GM21367 (cell line): ENCODE data around the gene PPHLN1.

Experiments
- ATAC-seq: cut with Tn5 transposase; IDR thresholded peaks from one replicate; pipeline ENCODE4 v1.9.1; 2021; ENCODE audit not compliant: unreplicated experiment

PPHLN1 gene, protein sequence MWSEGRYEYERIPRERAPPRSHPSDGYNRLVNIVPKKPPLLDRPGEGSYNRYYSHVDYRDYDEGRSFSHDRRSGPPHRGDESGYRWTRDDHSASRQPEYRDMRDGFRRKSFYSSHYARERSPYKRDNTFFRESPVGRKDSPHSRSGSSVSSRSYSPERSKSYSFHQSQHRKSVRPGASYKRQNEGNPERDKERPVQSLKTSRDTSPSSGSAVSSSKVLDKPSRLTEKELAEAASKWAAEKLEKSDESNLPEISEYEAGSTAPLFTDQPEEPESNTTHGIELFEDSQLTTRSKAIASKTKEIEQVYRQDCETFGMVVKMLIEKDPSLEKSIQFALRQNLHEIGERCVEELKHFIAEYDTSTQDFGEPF

DNA sequence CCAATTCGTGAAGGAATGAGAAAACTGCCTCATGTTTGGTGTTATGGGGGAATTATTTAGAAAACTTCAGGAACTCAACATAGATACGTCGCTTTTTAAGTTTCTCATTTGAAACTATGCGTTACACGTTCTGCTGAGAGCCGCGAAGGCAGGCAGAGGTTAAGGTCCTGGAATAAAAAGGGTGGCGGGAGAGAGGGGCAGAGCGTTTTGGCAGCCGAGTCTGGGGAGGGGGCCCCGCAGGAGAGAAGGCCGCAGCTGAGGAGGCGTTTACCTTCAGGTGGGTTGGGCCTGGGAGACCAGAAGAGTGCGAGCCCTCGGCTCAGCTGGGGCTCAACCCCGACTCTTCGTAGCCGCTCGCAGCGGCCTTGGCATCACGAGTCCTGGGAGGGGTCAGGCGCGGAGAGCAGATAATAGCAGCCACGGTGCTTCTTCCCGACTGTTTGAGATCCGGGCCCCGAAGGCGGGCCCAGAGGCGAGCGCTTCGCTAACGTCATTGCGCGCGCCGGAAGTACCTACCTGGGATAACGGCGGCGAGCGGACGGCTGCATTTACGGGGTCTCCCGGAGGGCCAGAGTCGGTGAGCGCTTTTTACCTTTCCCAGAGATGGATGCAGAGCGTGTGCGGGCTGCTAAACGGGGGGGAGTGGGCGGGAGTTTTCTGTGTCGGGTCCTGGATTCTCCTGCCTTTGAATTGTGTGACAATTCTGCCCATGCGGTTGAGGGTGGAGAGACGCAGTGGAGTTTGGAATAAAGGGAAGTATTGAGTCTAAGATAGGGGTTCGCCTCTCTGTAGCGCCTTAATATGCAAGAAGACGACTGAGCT, at the start of gene PPHLN1, which contains the start of gene ZCRB1:
PPHLN1 (plus strand) TSS at position 515 of the 822 bp plus-strand sequence. CDS start 9,736 bp downstream, outside the sequence.
ZCRB1 (minus strand) TSS at position 442 of the 822 bp plus-strand sequence. CDS start 1,992 bp downstream, outside the sequence.
- ATAC-seq, result peak; percentile 96

DNA sequence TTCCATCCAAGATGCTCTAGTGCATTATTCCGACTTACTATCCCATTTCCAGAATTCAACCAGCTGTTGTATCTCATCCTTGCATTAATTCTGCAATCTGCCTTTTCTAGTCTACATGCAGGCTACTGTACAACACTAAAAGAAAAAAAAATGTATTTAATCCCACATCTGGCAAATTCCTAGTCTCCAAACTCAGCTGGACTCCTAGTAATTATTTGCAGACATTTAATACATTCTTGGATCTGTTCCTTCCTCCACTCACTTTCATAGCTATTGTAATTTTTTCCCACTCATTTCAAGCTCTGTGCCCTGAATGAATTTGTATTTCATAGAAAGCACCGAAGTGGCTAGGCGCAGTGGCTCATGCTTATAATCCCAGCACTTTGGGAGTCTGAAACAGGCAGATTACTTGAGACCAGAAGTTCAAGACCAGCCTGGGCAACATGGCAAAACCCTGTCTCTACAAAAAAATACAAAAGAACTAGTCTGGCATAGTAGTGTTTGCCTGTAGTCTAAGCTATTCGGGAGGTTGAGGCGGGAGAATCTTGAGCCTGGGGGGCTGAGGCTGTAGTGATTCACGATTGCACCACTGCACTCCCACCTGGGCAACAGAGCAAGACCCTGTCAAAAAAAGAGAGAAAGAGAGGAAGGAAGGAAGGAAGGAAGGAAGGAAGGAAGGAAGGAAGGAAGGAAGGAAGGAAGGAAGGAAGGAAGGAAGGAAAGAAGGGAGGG, 48.4 kb upstream of the PPHLN1 start:
- no peak for ATAC-seq

DNA sequence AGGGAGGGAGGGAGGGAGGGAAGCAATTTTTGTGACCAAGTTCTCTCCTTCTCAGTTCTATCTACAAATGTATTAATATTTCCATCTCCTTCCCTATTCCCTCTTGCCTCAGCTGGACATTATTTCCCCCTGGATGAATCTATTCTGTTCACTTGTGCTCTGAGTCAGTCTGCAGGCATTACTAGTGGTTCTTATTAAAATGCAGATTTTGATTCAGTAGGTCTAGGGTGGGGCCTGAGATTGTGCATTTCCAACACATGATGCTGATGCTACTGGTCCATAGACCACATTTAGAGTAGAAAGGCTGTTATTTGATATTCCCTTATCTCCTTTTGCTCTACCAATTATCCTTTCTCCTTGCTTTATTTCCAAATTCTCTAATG, 47.8 kb upstream of the PPHLN1 start:
- ATAC-seq, result no peak

DNA sequence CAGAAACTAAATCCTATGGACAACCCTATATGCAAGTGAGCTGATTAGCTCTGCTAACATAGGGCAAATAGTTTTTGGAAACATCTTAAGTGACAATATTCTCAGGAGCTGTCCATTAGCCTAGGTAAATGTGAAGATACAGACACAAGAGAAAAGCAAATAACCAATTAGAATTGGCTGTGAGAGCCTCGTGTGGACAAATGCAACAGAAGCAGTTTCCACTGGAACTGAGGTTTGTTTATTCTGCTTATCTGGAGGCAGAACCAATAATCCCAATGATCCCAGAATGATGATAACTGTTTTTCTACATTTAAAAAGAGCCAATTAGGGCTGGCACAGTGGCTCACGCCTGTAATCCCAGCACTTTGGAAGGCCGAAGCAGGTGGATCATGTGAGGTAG, 44.7 kb upstream of the PPHLN1 start:
- ATAC-seq, result no peak

DNA sequence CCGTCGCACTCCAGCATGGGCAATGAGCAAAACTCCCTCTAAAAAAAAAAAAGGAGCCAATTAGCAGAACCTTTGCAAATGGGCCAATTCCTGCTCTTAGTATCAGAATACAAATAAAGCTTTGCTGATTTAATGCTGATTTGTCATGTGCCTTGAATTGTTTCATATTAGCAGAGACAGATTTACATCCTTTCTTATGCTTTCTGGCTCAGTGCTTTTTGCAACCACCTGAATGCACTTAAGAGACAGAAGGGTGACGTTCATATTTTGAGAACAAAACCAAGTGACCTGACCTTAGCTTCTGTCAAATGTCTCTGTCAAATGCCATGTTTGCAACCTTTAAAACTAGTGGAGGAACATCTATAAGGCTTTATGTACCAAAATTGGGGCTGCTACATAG, 44.1 kb upstream of the PPHLN1 start:
- no peak for ATAC-seq

DNA sequence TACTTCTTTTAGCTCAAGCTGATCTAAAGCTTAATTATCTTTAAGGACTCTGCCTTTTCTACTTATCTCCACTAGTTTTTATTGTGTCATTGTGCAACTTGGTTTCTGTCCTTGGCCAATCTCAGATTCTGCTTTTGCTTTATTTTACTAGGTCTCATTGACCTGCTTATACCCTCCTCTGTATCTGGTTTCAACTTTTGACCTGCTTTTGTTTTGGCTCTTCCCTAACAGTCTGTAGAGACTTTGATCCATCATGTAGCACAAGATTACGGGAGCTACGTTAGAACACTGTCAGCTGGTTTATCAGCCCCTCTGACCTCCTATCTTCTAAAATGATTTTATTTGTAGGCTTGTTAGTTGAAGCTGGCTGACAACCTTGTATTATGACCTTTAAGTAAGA, 43.7 kb upstream of the PPHLN1 start:
- no peak for ATAC-seq

DNA sequence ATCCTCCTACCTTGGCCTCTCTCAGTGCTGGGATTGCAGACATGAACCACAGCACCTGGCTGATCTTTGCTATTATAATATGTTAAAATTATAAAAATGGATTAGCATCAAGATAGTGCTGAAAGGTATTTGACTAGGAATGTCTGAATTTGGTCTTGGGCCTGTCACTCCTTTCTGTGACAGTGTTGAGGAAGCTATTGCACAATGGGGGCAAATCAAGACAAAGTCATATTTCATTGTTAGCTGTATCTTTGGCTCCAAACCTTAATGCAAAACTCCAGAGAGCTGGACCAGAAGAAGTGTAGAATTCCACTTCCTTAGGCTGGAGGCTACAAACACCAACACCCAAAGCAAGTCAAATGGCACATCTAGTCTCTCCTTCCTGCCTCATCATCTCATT, 42.2 kb upstream of the PPHLN1 start:
- peak; percentile 12 for ATAC-seq

DNA sequence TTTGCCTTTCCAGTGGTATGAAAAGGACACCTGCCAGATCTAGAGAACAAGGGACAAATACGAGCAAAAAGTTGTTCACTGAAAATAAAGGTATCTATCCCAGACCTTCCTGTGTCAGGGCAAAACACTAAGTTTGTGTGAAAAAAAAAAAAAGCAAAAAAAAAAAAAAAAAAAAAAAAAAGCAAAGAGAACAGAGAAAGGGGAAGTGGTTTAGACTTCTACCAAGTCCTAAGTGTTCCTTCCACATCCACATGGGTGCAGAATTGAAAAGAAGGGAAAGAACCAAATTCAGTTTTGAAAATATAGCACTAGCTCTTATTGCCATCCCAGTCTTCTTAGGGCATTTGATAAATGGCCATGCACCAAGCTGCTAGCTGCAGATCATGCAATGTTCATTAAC, 41.8 kb upstream of the PPHLN1 start:
- peak; percentile 50 for ATAC-seq

DNA sequence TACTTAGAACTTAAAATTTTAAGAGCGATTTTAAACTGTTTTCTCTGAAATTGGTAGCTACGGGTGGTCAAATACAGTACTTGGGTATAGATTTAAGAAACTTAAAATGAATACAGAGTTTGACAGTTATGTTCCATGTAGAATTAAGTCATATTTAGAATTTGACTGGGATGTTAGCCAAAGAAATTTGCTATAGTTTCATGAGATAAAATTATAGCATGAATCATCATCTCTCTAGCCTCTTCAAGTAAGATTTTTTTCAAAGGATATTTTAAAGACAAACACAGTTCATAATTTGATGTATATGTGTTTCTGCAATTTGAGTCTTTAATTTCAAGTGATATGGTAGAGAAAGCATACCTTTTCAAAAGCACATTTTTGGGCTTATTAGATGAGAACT, 41.1 kb upstream of the PPHLN1 start:
- ATAC-seq, result no peak

DNA sequence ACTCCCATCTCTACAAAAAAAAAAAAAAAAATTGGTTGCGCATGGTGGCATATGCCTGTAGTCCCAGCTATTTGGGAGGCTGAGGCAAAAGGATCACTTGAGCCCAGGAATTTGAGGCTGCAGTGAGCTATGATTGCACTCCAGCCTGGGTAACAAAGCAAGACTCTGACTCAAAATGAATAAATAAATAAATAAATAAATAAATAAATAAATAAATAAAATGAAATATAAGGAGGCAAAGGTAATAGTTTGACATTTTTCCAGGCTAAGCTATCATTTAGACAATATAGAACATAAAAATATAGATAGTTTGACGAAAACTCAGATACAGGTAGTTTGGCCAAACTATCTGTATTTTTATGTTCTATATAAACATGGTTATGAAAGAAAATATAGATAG, 40.5 kb upstream of the PPHLN1 start:
- no peak for ATAC-seq

DNA sequence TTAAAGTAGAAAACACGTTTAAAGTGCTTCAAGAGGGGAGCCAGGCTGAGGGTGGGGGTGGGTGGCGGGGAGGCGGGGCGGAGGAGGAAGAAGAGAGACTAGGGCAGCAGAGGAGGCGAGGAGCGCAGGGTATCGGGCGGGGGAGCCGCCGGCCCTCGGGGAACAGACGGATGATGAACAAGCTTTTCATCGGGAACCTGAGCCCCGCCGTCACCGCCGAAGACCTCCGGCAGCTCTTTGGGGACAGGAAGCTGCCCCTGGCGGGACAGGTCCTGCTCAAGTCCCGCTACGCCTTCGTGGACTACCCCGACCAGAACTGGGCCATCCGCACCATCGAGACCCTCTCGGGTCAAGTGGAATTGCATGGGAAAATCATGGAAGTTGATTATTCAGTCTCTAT, 39.2 kb upstream of the PPHLN1 start:
- ATAC-seq, result no peak

DNA sequence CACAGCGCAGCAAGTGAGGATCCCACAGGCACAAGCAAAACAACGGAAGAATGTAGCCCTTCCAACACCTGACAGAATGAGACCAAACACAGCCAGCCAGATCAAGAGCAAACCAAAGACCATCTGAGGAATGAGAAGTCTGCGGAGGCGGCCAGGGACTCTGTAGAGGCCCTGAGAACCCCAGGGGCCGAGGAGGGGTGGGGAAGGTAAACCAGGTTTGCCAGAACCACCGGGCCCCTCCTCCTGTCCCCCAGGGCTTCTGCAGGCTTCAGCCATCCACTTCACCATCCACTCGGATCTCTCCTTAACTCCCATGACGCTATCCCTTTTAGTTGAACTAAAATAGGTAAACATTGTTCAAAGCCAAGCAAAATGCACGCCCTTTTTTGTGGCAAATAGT, 37.4 kb upstream of the PPHLN1 start:
- no peak for ATAC-seq

DNA sequence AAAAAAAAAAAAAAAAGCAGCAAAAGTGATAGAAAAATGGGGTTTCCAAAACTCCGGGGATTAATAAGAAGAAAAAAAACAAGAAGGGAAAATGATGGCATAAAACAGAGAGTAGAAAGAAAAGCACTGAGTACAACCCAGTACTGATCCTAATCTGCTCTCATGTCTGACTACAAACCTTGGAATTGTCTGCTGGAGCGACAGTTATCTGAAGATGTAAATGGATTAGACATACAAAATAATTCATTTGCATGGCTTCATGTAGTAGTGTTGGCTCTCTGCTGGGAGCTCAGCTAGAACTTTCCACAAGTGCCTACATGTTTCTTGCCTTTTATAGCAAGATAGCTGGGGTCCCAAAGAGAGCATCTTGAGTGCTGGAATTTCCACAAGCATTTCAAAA, 34.3 kb upstream of the PPHLN1 start:
- no peak for ATAC-seq

DNA sequence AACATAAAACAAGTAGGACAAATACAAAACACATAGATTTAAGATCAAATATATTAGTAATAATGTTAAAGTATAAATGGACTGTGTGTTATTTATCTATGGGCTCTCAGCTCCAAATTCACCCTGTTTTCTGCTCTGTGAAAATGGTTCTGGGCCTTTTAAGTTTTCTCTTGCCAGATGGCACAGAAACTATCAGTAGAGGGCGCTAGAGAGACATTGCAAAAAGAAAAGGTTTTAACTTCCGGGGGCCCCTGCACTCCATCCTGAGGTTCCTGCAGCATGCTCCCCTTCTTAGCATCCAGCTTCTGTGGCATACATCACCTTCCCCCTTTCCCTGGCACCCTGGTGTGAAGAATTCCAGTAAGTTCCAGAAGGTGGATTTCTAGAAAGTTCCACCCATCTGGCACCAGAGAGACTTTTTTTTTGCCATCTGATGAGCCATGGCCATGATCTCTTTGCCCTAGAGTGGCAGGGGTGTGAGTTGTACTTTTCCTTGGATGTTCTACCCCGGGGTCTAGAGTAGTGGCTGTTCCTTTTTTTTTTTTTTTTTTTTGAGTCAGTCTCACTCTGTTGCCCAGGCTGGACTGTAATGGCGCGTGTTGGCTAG, 29.4 kb upstream of the PPHLN1 start:
- ATAC-seq, result no peak

DNA sequence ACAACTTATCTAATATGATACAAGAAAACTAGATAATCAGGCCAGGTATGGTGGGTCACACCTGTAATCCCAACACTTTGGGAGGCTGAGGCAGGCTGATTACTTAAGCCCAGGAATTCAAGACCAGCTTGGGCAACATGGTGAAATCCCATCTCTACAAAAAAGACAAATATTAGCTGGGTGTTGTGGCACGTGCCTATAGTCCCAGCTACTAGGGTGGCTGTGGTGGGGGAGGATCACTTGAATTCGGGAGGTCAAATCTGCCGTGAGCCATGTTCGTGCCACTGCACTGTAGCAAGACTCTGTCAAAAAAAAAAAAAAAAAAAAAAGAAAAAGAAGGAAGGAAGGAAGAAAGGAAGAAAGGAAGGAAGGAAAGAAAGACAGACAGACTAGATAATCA, 27.1 kb upstream of the PPHLN1 start:
- ATAC-seq, result no peak

DNA sequence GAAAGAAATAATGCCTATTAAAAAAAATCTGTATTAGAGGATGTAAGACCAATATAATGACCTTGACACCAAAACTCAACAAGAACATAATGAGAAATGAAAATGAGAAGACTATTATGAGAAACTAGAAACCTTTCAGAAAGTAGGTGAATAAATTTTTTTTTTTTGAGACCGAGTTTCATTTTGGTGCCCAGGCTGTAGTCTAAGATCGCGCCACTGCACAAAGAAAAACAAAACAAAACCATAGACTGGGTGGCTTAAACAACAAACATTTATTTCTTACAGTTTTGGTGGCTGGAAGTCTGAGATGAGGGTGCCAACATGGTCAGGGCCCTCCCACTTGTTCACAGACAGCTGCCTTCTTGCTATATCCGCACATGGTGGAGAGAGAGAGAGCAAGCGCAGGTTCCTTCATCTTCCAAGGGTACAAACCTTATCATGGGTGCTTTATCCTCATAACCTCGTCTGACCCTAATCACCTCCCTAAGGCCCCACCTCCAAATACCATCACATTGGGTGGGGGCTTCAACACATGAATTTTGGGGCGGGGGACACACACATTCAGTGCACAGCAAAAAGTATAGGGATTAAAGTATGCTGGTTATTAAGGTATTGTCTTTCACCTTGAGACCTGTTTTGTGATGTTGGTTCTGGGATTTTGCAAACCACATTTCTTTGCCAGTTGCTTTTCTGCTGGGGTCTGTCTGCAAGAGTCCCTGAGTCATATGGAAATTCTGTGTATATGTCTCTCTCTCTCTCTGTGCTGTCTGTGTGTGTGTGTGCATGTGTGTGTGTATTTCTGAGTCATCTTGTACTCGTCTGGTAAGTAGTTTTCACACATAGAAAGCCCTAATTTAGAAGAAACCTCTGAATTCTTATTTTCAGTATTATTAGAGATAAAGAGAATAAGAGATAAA, 26.3 kb upstream of the PPHLN1 start:
- peak; percentile 82 for ATAC-seq

DNA sequence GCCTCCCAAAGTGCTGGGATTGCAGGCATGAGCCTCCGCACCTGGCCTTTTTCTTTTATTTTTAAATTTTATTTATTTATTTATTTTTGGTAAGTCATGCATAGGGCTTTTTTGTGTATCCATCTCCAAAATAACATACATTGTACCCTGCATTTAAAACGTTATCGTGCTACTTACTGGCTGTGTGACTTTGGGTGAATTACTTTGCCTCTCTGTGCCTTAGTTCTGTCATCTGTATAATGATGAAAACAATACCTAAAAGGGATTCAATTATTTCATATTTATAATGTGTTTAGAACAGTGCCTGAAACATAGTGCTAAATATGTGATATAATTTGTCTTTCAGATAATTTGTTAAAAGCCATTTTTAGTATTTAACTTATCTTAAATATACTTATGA, 19.7 kb upstream of the PPHLN1 start:
- ATAC-seq, result no peak

DNA sequence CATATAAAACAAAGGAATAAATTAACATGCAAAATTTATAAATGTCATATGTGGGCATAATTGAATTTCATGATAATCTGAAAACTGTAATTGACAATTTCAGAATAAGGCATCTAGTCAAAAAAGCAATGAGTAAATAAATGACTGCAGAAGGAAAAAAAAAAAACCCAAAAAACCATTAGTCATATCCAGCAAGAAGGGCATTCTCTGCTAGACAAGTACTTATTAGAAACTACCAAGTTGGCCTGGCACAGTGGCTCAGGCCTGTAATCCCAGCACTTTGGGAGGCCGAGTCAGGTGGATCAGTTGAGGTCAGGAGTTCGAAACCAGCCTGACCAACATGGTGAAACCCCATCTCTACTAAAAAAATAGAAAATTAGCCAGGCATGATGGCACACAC, 17.6 kb upstream of the PPHLN1 start:
- ATAC-seq, result no peak

DNA sequence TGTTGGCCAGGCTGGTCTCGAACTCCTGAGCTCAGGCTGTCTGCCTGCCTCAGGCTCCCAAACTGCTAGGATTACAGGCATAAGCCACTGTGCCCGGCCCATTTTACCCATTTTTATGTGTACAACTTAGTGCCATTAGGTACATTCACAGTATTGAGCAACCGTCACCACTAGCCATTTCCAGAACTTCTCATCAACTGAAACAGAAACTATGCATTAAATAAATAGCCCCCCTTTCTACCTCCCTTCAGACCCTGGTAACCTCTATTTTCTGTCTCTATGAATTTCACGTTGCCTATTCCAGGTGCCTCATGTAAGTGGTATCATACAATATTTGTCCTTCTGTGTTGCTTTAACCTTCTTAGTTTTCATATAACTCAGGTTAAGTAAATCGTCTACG, 16.0 kb upstream of the PPHLN1 start:
- ATAC-seq, result no peak

DNA sequence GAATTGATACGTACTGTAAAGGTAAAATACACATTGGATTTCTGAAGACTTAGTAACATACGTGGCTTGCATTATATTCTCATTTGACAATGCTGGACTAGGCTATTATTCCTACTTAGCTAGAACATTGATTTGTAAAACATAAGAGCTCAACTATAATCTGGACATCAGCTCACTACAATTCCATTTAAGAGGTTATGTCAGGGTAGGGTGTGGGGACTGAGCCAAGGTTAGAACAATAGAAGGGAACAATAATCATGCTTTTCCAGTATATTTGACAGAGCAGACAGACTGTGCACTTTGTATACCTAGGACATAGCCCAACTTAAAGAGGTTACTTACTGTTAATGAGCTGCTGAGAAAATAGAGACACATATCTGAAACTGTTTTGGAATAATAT, 10.9 kb upstream of the PPHLN1 start:
- ATAC-seq, result no peak
